ENCODE measurements around the gene RAD51C. TPM values are rescaled to one million over a fixed set of nuclear protein-coding genes. Genes with fewer than 3 reads are reported as not detected.

RAD51C gene
- total and polyA plus RNA-seq, 2 donors (not counting 1 experiment from before 2014, with no cell fraction given) = 27.7 to 29.1 TPM

GRCh38 chr17:58661499-58661898 is 30.9 kb upstream of the RAD51C start:
- no peaks in the 10 kb centered on the region for H3K79me2 ChIP-seq (ENCODE audit: control insufficient read depth, insufficient read depth, low read length)

GRCh38 chr17:58664302-58664701 is 28.1 kb upstream of the RAD51C start:
- H3K4me1 ChIP-seq (ENCODE audit: control insufficient read depth, extremely low read depth, insufficient read depth, low read length) = no peaks in the 10 kb centered on the region
- H4K20me1 ChIP-seq (ENCODE audit: control insufficient read depth, extremely low read depth, insufficient read depth, low read length) = no peaks in the 10 kb centered on the region
- H3K36me3 ChIP-seq (ENCODE audit: control insufficient read depth, insufficient read depth, low read length) = no peaks in the 10 kb centered on the region
- H3K9me3 ChIP-seq (ENCODE audit: control insufficient read depth, insufficient read depth, low read depth, low read length) = no peaks in the 10 kb centered on the region
- no peaks in the 10 kb centered on the region for H3K79me2 ChIP-seq (ENCODE audit: control insufficient read depth, insufficient read depth, low read length)
- no peak overlapping the region for H2AFZ ChIP-seq (ENCODE audit: low read length)
- no peak overlapping the region for H3K27ac ChIP-seq (ENCODE audit: insufficient read depth, low read length)
- no peak for DNase-seq (ENCODE audit: low read depth in 2 of 2)
- no peak overlapping the region for H3K4me2 ChIP-seq (ENCODE audit: extremely low read depth, insufficient read depth, low read length)
- no peak for TF ChIP-seq CTCF (conservative IDR thresholded peaks at IDR 0.05 in 1 of 2, IDR thresholded peaks at IDR 0.05 in 1 of 2; ENCODE audit: low read depth in 1 of 2, low read length in 2 of 2)
- no peak for TF ChIP-seq EZH2 (IDR thresholded peaks at IDR 0.05; ENCODE audit: low read length, missing control alignments)
- no peaks in the 10 kb centered on the region for H3K27me3 ChIP-seq (ENCODE audit: control insufficient read depth, insufficient read depth, low read length)
- H3K4me3 ChIP-seq (replicated peaks in 1 of 4; ENCODE audit: control extremely low read depth in 1 of 4, insufficient read depth in 1 of 4, low read depth in 3 of 4, low read length in 4 of 4) = no peak overlapping the region
- no peak overlapping the region for H3K9ac ChIP-seq (ENCODE audit: insufficient read depth, low read length)

More at GRCh38 chr17:58661499-58661898, 30.9 kb upstream of the RAD51C start:
- no peak overlapping the region for H3K9ac ChIP-seq (ENCODE audit: insufficient read depth, low read length)
- no peak overlapping the region for H3K4me2 ChIP-seq (ENCODE audit: extremely low read depth, insufficient read depth, low read length)
- no peaks in the 10 kb centered on the region for H3K27me3 ChIP-seq (ENCODE audit: control insufficient read depth, insufficient read depth, low read length)
- H3K9me3 ChIP-seq (ENCODE audit: control insufficient read depth, insufficient read depth, low read depth, low read length) = no peaks in the 10 kb centered on the region
- H3K4me3 ChIP-seq (replicated peaks in 1 of 4; ENCODE audit: control extremely low read depth in 1 of 4, insufficient read depth in 1 of 4, low read depth in 3 of 4, low read length in 4 of 4) = no peak overlapping the region
- DNase-seq (ENCODE audit: low read depth in 2 of 2) = no peak
- no peaks in the 10 kb centered on the region for H3K4me1 ChIP-seq (ENCODE audit: control insufficient read depth, extremely low read depth, insufficient read depth, low read length)
- no peaks in the 10 kb centered on the region for H3K36me3 ChIP-seq (ENCODE audit: control insufficient read depth, insufficient read depth, low read length)
- TF ChIP-seq EZH2 (IDR thresholded peaks at IDR 0.05; ENCODE audit: low read length, missing control alignments) (no peak), CTCF (conservative IDR thresholded peaks at IDR 0.05 in 1 of 2, IDR thresholded peaks at IDR 0.05 in 1 of 2; ENCODE audit: low read depth in 1 of 2, low read length in 2 of 2) (no peak)
- H2AFZ ChIP-seq (ENCODE audit: low read length) = no peak overlapping the region
- H3K27ac ChIP-seq (ENCODE audit: insufficient read depth, low read length) = no peak overlapping the region
- no peaks in the 10 kb centered on the region for H4K20me1 ChIP-seq (ENCODE audit: control insufficient read depth, extremely low read depth, insufficient read depth, low read length)

GRCh38 chr17:58665946-58666857 is 26.2 kb upstream of the RAD51C start:
- Histone ChIP-seq H3K79me2 (ENCODE audit: control insufficient read depth, insufficient read depth, low read length) (no peaks in the 10 kb centered on the region), H3K4me1 (ENCODE audit: control insufficient read depth, extremely low read depth, insufficient read depth, low read length) (no peaks in the 10 kb centered on the region), H3K9me3 (ENCODE audit: control insufficient read depth, insufficient read depth, low read depth, low read length) (no peaks in the 10 kb centered on the region), H3K27ac (ENCODE audit: insufficient read depth, low read length) (no peak overlapping the region), H2AFZ (ENCODE audit: low read length) (no peak overlapping the region), H4K20me1 (ENCODE audit: control insufficient read depth, extremely low read depth, insufficient read depth, low read length) (no peaks in the 10 kb centered on the region), H3K36me3 (ENCODE audit: control insufficient read depth, insufficient read depth, low read length) (no peaks in the 10 kb centered on the region), H3K9ac (ENCODE audit: insufficient read depth, low read length) (no peak overlapping the region), H3K27me3 (ENCODE audit: control insufficient read depth, insufficient read depth, low read length) (no peaks in the 10 kb centered on the region), H3K4me2 (ENCODE audit: extremely low read depth, insufficient read depth, low read length) (no peak overlapping the region), H3K4me3 (replicated peaks in 1 of 4; ENCODE audit: control extremely low read depth in 1 of 4, insufficient read depth in 1 of 4, low read depth in 3 of 4, low read length in 4 of 4) (no peak overlapping the region)
- TF ChIP-seq CTCF (conservative IDR thresholded peaks at IDR 0.05 in 1 of 2, IDR thresholded peaks at IDR 0.05 in 1 of 2; ENCODE audit: low read depth in 1 of 2, low read length in 2 of 2) (no peak), EZH2 (IDR thresholded peaks at IDR 0.05; ENCODE audit: low read length, missing control alignments) (no peak)
- no peak for DNase-seq (ENCODE audit: low read depth in 2 of 2)
